Mesendoderm (in vitro differentiated cells): ENCODE data around the gene THOC3. TPM values are rescaled to one million over a fixed set of nuclear protein-coding genes. Genes with fewer than 3 reads are reported as not detected.
"Not testable (repeated sequence)": the region's sequence is repeated elsewhere in the genome, so short reads cannot be mapped to it uniquely, and the experiment has no call there.

Experiments used
- DNase-seq: peaks from one replicate; pipeline ENCODE4 v3.0.0; 2013
- H2AK5ac ChIP-seq: 2 replicates; pipeline ENCODE4 v1.6.1; 2013; ENCODE audit warnings: low read length, inconsistent platforms
- H2BK120ac ChIP-seq: 2 replicates; pipeline ENCODE4 v1.6.1; 2013; ENCODE audit warnings: low read depth, mild to moderate bottlenecking, low read length, moderate library complexity, mixed read lengths
- H2BK15ac ChIP-seq: replicated peaks from 2 replicates; pipeline ENCODE4 v1.6.1; 2013; ENCODE audit warnings: low read depth, mild to moderate bottlenecking, moderate library complexity
- H2BK5ac ChIP-seq: 2 replicates; pipeline ENCODE4 v1.6.1; 2013; ENCODE audit warnings: low read length, inconsistent platforms
- H3K18ac ChIP-seq: 2 replicates; pipeline ENCODE4 v1.6.1; 2013; ENCODE audit warnings: mild to moderate bottlenecking, low read length, mixed read lengths
- H3K23ac ChIP-seq: one replicate; pipeline ENCODE4 v1.6.1; 2013; ENCODE audit warnings: low read length
- H3K27ac ChIP-seq: 2 replicates; pipeline ENCODE4 v1.5.1; 2013; ENCODE audit warnings: low read depth, mild to moderate bottlenecking, inconsistent platforms, low read length, moderate library complexity
- H3K27me3 ChIP-seq: 2 replicates; pipeline ENCODE4 v1.6.1; 2013; ENCODE audit warnings: low read length, control low read depth, mild to moderate bottlenecking, inconsistent platforms; ENCODE audit not compliant: insufficient read depth, poor library complexity
- H3K36me3 ChIP-seq: 2 replicates; pipeline ENCODE4 v1.6.1; 2013; ENCODE audit warnings: low read length, inconsistent platforms; ENCODE audit not compliant: control insufficient read depth, insufficient read depth
- H3K4ac ChIP-seq: one replicate; pipeline ENCODE4 v1.6.1; 2013; ENCODE audit warnings: low read depth, mild to moderate bottlenecking, low read length, moderate library complexity
- H3K4me1 ChIP-seq: 2 replicates; pipeline ENCODE4 v1.6.1; 2013; ENCODE audit warnings: low read depth, low read length, inconsistent platforms; ENCODE audit not compliant: control insufficient read depth
- H3K4me2 ChIP-seq: 2 replicates; pipeline ENCODE4 v1.6.1; 2013; ENCODE audit warnings: low read length
- H3K4me3 ChIP-seq: 2 replicates; pipeline ENCODE4 v1.5.1; 2013; ENCODE audit warnings: mild to moderate bottlenecking, low read length
- H3K56ac ChIP-seq: one replicate; pipeline ENCODE4 v1.6.1; 2013; ENCODE audit warnings: low read length
- H3K79me1 ChIP-seq: 2 replicates; pipeline ENCODE4 v1.6.1; 2013; ENCODE audit warnings: low read length, inconsistent platforms
- H3K79me2 ChIP-seq: 2 replicates; pipeline ENCODE4 v1.6.1; 2013; ENCODE audit warnings: mild to moderate bottlenecking, low read length; ENCODE audit not compliant: control insufficient read depth, insufficient read depth
- H3K9ac ChIP-seq: 2 replicates; pipeline ENCODE4 v1.6.1; 2013; ENCODE audit warnings: low read length, inconsistent platforms
- H4K5ac ChIP-seq: one replicate; pipeline ENCODE4 v1.6.1; 2013; ENCODE audit warnings: low read length
- H4K8ac ChIP-seq: one replicate; pipeline ENCODE4 v1.6.1; 2013; ENCODE audit warnings: low read depth, mild to moderate bottlenecking, control low read depth, low read length, moderate library complexity
- WGBS: extraction: QIAGEN DNeasy Blood & Tissue Kit; methylation state at CpG from one replicate; pipeline ENCODE4 v1.1.7; 2013; ENCODE audit warnings: low lambda C conversion rate, missing lambda C conversion rate; ENCODE audit not compliant: insufficient coverage; ENCODE audit errors: extremely low coverage; 5-methylcytosine and 5-hydroxymethylcytosine counted together
- polyA plus RNA-seq, 2 experiments: library from polyadenylated mRNA; stranded (reverse); fragments of 200-250 nt; gene quantifications; one replicate each; pipeline ENCODE4 v1.2.3, GENCODE V29; 2013

Gene THOC3, protein sequence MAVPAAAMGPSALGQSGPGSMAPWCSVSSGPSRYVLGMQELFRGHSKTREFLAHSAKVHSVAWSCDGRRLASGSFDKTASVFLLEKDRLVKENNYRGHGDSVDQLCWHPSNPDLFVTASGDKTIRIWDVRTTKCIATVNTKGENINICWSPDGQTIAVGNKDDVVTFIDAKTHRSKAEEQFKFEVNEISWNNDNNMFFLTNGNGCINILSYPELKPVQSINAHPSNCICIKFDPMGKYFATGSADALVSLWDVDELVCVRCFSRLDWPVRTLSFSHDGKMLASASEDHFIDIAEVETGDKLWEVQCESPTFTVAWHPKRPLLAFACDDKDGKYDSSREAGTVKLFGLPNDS
- 48.0 TPM for polyA plus RNA-seq (2013, experiment 1 of 2)
- 49.3 TPM for polyA plus RNA-seq (2013, experiment 2 of 2)

DNA sequence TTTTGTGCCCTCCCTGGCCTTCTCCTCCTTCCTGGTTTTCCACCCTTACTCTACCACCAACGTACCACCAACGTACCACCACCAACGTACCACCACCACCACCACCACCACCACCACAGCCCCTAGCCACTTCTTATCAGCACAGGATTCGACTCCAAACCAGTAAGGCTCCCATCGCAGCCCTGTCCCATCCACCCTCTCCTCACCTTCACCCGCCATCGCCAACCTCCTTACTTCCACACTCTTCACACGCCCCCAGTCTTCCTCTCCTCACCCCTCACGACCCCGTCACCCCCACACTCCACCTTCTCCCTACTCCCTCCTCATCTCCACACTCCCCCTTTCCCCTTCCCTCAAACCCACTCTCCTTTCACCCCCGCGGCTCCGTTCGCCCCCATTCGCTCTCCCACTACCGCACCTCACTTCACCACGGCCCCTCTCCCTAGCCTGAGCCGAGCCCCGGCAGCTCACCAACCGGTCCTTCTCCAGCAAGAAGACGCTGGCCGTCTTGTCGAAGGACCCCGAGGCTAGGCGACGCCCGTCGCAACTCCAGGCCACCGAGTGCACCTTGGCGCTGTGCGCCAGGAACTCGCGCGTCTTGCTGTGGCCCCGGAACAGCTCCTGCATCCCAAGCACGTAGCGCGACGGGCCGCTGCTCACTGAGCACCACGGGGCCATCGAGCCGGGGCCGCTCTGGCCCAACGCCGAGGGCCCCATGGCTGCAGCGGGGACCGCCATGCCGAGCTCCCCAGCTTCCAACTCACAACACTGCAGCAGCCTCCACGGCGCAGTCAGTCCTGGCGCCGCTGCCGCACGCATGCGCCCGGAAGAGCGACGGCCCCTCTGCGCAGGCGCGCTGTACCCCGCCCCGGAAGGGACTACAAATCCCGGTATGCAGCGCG, at the start of gene THOC3:
THOC3 (minus strand) TSS at position 845 of the 902 bp plus-strand sequence; CDS start at position 738, 107 bp downstream.
- H2AK5ac ChIP-seq, H3K79me2 ChIP-seq, H3K23ac ChIP-seq, H2BK5ac ChIP-seq, H2BK15ac ChIP-seq, H2BK120ac ChIP-seq, H4K5ac ChIP-seq, H3K36me3 ChIP-seq, H3K79me1 ChIP-seq, H3K27ac ChIP-seq, H4K8ac ChIP-seq, H3K27me3 ChIP-seq, H3K4me2 ChIP-seq, H3K4me1 ChIP-seq, H3K18ac ChIP-seq: not testable (repeated sequence)
- Histone ChIP-seq H3K4ac (peak within 1 kb of the TSS; percentile 55), H3K4me3 (peak within 1 kb of the TSS; percentile 57), H3K56ac (peak within 1 kb of the TSS; percentile 90), H3K9ac (peak within 1 kb of the TSS; percentile 68)
- peak; percentile 82 for DNase-seq
- no CpG with 5 or more reads among the region's 67 CpGs for WGBS

DNA sequence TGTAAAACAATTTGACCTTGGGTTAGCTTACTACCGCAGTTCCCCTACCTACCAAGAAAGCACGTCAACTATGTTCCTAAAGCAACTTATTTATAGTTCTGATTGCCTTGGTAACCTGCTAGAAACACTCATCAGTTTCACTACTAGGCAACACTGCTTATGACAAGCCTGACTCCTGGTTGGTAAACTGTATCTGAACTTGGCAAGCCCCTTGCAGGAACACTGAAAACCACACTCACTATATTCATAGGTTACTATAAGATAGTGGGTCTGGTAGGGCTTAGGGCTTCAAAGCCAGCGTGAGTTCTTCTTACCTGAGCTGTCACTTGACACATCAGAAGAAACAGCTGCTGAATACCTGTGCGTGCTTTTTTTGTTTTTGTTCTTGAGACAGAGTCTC, 49.2 kb upstream of the THOC3 start:
- not testable (repeated sequence) for H3K56ac ChIP-seq, H3K9ac ChIP-seq, H3K23ac ChIP-seq, H3K4me1 ChIP-seq, H3K36me3 ChIP-seq, H3K4ac ChIP-seq, H2AK5ac ChIP-seq, H2BK15ac ChIP-seq, DNase-seq, H3K79me2 ChIP-seq, H4K5ac ChIP-seq, H2BK120ac ChIP-seq, H3K4me2 ChIP-seq, H3K4me3 ChIP-seq, H2BK5ac ChIP-seq, H3K27me3 ChIP-seq, H3K18ac ChIP-seq, H4K8ac ChIP-seq, H3K27ac ChIP-seq, H3K79me1 ChIP-seq
- no CpG with 5 or more reads among the region's 4 CpGs for WGBS

DNA sequence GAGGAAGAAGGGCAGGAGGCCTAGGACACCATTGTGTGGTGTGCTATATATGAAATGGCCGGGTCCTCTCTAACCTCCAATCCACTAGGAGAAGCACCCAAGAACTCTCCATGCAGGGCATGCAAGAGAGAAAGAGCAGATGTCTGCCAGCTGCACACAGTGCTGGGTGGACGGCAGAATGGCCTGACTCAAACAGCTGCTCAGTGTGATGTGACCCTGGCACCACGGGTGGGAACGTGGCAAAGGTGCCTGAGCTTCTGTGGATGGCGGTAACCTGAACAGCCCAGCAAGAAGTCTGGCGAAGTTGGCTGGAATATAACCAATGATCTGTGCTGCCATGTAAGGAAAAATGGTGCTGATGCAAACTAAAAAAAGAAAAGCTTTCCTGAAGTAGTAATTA, 46.2 kb upstream of the THOC3 start:
- not testable (repeated sequence) for H3K79me2 ChIP-seq
- no CpG with 5 or more reads among the region's 6 CpGs for WGBS

DNA sequence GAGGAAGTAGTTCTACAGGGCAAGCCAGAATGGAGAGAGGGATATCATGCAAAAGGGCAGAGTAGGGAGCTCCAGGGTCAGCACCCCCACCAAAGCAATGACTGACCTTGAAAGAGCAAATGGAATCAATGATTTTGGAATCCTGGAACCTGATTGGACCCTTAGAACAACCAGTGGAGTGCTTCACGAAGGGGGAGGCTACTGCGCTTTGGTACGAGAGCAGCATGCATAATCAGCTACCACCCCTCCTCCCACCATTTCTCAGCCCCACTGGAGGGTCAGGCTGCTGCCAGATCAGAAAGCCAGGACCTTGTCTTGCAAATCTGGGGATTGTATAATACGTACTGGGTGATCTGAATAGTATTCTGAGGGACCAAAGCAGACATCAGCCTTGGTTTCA, 43.0 kb upstream of the THOC3 start:
- not testable (repeated sequence) for H3K79me2 ChIP-seq, H2BK120ac ChIP-seq, H3K27me3 ChIP-seq, H3K4me1 ChIP-seq, H3K56ac ChIP-seq, H3K36me3 ChIP-seq, H4K8ac ChIP-seq, H3K27ac ChIP-seq, DNase-seq, H3K79me1 ChIP-seq, H3K4ac ChIP-seq, H3K4me3 ChIP-seq, H3K9ac ChIP-seq, H3K4me2 ChIP-seq, H2BK15ac ChIP-seq, H3K18ac ChIP-seq, H4K5ac ChIP-seq, H2BK5ac ChIP-seq, H2AK5ac ChIP-seq, H3K23ac ChIP-seq
- WGBS = no CpG with 5 or more reads among the region's 4 CpGs

More for the DNA sequence above, 46.2 kb upstream of the THOC3 start:
- not testable (repeated sequence) for H3K4me2 ChIP-seq, H4K5ac ChIP-seq, H2BK5ac ChIP-seq, H3K36me3 ChIP-seq, H3K9ac ChIP-seq, H3K18ac ChIP-seq, H3K23ac ChIP-seq, H2AK5ac ChIP-seq, H2BK120ac ChIP-seq, H3K56ac ChIP-seq, H2BK15ac ChIP-seq, H3K4me1 ChIP-seq, H4K8ac ChIP-seq, H3K27me3 ChIP-seq, DNase-seq, H3K4me3 ChIP-seq, H3K4ac ChIP-seq, H3K27ac ChIP-seq, H3K79me1 ChIP-seq

DNA sequence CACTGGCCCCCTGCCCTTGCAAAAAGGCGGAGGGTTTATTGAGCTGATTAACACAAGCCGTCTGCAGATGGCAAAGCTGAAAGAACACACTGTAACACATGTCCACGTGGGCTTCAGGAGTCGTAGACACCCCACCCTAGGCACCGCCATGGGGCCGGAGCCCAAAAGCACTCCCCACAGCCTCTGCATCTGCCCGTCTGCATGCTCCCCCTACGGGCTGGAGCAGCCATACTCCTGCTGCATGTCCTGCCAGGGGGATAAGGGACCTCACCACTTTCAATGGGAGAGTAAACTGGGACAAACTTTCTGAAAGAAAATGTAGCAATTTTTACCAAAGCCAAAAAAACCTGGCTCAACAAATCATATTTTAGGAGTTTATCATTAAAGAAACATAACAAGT, 42.1 kb upstream of the THOC3 start:
- not testable (repeated sequence) for H2BK120ac ChIP-seq, H3K4ac ChIP-seq, H3K4me3 ChIP-seq, H3K18ac ChIP-seq, H3K27me3 ChIP-seq, H3K9ac ChIP-seq, H4K5ac ChIP-seq, H2BK15ac ChIP-seq, H3K79me2 ChIP-seq, H3K79me1 ChIP-seq, H3K4me2 ChIP-seq, DNase-seq, H4K8ac ChIP-seq, H3K27ac ChIP-seq, H3K23ac ChIP-seq, H3K4me1 ChIP-seq, H2AK5ac ChIP-seq, H3K56ac ChIP-seq, H2BK5ac ChIP-seq, H3K36me3 ChIP-seq
- WGBS = no CpG with 5 or more reads among the region's 8 CpGs
